Fibroblast of skin of right biceps (primary cell): Measurements from ENCODE around the gene CLEC16A.
"Not testable (repeated sequence)": the region's sequence is repeated elsewhere in the genome, so short reads cannot be mapped to it uniquely, and the experiment has no call there.

Experiments
- DNase-seq: peaks from one replicate; pipeline ENCODE4 v3.0.0-alpha.2; 2013

CLEC16A gene

DNA sequence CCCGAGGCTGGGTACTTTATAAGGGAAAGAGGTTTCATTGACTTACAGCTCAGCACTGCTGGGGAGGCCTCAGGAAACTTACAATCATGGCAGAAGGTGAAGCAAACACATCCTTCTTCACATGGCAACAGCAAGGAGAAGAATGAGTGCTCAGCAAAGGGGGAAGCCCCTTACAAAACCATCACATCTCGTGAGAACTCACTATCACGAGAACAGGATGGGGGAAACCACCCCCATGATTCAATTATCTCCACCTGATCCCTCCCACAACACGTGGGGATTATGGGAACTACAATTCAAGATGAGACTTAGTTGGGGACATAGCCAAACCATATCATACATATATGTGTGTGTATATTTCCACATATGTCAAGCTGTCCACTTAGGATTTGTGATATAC, 22.2 kb downstream of the CLEC16A start:
- not testable (repeated sequence) for DNase-seq

- DNase-seq: no peak
These were observed 23.6 kb downstream of the CLEC16A start for GRCh38 chr16:10967986-10968385.

DNA sequence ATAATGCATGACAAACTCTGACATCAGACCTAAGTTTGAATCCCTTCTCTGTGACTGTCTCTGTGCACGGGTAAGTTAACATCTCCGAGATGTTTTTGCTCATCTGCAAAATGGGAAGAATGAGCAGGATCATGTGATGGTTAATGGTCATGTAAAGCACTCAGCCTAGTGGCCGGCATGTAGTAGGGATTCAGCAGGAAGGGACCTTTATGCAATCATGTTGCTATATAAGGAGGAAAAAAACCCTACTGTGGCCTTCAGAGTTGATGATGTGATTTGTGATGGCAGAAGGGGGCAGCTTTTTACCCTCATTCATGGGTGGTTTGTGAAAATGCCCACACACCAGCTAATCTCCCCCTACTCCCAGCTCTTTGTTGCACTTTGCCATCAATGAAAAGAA, 24.1 kb downstream of the CLEC16A start:
- DNase-seq: no peak

- DNase-seq: no peak
These were observed 25.3 kb downstream of the CLEC16A start for GRCh38 chr16:10969615-10970014.

- DNase-seq: no peak
These were observed 25.7 kb downstream of the CLEC16A start for GRCh38 chr16:10970065-10970464.

DNA sequence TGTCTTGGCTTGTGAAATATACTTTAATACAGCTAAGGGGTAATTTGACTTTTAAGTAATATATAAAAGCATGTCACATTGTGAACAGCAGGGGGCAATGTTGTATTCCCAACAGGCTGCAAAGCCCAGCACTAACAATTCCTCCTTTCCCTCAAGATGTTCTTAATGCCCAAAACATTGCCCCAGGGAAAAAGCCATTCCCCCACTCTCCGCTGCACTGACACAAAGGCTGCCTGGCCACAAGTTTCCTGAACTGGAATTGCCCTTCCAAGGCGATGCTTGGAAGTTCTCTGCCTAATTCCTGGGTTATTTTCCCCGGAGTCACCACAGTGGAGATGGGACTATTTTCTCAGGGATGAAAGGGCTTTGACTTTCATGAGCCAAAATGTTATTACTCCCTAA, 27.2 kb downstream of the CLEC16A start:
- DNase-seq: peak; percentile 87

GRCh38 chr16:10972108-10972818, 27.9 kb downstream of the CLEC16A start:
- DNase-seq: no peak

- no peak for DNase-seq
These were observed 28.6 kb downstream of the CLEC16A start for GRCh38 chr16:10972819-10973464.

- DNase-seq: no peak
These were observed 32.3 kb downstream of the CLEC16A start for GRCh38 chr16:10976634-10977033.

DNA sequence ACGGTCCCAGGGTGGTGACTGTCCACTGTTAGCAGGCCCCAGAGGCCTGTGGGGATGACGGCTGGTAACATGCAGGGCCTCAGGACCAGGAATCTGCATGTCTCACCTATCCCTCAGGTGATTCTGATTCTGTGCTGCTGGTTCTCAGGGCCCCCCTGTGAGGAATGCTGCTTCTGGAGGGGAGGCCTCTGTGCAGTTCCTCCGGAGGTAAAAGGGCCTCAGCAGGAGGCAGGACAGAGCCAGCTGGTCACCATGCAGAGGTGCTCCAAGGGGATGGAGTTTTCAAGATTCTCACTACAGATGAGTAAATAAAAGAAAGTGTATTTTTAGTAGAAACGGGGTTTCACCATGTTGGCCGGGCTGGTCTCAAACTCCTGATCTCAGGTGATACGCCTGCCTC, 33.8 kb downstream of the CLEC16A start:
- no peak for DNase-seq

DNA sequence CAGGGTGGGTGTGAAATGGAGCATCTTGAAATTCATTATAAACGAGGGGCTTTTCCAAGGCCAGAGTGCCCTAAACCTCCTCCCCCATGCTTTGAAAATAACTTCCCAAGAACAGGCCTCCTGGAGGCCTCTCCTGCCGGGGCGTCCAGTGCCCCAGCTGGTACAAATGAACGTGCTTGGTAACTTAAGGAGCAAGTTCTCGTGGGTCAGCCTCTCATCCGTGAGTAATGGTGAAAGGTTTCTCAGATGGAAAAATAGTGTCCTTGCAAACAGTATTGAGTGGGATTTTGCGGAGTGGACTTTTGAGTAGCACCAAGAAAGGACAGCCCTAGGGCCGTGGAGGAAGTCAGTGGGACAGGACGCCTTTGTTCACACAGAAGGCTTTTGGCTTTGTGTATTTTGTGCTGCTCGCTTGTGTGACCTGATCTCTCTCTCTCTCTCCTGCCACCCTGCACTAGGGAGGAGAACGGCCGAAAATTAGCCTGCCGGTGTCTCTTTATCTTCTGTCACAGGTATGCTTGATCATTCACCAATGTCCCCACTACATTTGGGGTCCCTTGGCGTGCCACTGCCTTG, 34.6 kb downstream of the CLEC16A start:
- no peak for DNase-seq

DNA sequence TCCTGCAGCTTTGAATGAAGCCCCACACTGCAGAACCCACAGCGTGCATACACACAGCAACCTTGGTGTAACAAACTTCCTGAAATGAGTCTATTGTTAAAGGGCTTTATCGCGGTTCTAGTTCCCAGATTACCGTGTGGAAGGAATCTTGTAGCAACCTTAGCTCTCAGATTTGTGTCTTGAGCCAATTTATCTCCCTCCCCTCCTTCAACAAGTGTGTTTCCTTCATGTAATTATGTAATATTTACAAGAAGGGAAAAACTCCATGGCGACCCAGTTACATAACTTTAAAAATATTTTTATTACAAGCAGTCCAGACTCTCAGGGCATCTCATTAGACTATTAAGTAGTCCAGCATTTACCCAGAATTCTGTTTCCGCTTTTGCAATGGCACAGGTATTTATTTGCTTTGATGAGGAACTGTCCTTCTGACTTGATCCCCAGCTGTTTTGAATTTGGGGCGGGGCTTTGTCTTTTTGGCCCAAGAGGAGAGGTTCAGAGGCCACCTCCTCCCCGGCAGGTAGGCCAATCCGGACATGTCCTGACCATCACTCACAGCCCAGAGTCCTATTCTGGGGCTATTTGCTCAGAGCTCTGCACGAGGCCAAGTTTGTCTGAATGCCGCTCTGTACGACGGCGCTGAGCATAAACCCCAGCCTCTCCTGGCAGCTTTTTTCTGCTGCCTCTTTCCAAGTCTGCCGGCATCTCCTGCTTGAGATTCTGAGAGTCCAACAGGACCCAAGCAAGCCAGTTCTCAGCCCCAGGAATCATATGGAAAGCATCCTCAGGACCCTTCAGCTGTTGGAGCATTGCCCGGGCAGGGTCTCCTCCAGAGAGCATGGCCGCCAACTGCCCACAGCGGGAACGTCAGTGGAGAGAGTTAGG, 35.6 kb downstream of the CLEC16A start:
- no peak for DNase-seq

DNA sequence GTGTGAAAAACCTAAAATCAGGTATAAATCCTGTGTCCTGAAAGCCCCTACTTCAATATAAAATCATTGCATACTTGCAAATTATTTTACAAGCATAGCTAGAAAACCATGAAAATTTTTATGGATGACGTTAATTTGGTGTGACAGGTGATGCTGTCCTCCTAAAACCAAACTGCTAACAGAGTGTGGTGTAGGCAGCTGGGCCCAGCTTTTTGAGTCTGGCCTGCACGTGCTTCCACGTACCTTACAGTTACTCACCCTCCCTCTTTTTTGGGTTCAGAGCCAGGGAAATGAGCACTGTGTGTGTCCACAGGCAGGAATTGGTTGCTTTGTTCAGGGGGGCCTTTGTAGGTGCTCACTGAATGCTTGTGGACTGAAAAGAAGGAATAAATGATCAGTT, 36.4 kb downstream of the CLEC16A start:
- DNase-seq: no peak

- no peak for DNase-seq
These were observed 37.4 kb downstream of the CLEC16A start for GRCh38 chr16:10981697-10982216.

- DNase-seq: peak; percentile 67
These were observed 38.2 kb downstream of the CLEC16A start for GRCh38 chr16:10982465-10983150.

- no peak for DNase-seq
These were observed 38.8 kb downstream of the CLEC16A start for GRCh38 chr16:10983159-10983558.

DNA sequence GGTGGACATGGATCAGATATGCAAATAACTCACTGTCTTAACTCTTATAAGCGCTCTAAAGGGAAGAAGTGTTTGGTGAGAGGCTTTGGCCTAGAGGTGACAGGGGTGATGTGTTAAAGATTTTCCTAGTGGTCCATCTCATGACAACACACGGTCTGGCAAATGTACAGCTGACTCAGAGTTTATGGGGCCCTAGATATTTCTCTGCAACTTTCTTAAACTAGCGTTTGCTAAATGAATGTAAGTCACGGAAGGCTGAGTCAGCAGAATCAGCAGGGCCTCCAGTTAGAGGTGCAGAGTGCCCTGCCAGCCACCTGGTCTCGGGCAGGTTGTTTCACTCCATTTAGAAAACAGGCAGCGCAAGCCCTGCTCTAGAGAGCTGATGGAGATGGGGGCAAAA, 40.1 kb downstream of the CLEC16A start:
- peak; percentile 81 for DNase-seq

DNA sequence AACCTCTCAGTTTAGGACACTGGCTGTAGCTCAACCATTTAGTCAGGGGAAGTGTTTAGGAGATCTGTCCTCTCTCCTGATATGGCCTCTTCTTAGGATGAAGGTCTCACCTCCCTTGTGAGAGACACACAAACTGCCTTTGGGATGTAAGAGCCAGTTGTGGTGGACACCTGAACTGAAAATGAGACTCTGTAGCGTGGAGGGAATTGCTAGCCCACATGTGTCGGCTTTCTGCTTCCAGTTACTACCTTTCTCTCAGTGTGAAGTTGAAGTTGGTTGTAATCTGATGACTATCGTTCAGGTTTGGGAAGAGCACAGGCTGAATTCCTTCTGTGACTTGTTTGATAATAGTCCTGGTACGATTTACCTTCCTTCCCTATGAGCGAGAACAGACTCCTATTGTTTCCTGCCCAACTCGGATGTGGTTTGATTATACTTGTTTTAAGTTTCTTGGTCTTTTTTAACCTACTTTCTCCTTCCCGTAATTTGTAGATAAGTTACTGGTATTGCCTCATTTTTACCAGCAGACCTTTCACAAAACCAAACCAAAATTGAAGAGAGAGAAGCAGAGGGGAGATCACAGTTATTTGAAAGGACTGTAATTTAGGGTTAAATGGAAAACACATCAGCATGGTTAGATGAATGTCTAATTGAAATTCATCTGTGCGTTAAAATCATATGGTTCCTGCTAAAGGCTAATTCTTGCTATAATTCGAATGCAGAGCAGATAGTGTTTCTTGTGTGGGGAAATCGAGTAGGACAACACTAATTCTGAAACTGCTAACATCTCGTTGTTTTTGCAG, 43.2 kb downstream of the CLEC16A start:
- DNase-seq: no peak

DNA sequence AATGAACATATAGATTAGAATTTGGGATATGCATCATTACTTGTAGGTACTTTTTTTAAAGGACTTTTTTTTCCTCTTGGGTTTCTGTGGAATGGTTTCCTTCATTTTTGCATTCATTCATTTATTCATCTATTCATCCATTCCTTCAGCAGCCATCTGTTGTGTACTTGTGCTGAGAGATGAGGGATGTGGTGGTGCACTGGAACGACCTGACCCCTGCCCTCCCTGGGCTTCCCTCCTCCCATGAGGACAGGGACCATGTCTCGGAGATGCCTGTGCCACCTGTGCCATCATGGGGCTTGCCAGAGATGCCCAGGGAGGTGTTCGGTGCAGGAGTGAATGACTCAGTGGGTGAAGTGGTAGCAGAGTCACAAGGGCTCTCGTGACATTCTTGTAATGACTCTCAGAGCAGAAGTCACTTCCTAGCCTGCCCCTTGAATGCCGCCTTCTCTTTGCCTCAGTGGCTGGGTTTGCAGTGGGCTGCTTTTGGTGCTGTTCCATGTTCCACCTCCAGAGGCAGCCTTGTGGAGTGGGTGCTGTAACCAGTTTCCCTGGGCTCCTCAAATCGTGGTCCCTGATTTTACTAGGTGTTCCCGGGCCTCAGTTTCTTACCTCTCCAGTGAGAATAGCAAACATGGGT, 43.9 kb downstream of the CLEC16A start:
- no peak for DNase-seq

DNA sequence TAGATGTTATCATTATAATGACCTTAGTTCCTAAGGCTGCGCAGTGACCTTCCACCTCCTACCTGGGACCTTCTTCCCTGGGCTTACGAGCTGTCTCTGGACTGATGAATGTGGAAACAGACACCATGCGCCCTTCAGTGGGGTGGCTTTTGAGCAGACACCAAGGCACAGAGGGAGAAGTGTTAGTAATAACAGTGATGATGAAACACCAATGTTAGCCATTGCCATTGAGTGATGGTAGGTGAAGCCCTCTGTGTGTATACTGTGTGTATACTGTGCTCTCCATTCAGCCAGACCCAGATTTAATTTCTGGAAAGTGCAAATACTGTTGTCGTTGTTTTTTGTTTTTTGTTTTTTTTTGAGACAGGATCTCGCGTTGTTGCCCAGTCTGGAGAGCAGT, 44.5 kb downstream of the CLEC16A start:
- no peak for DNase-seq

GRCh38 chr16:10989559-10989958, 45.2 kb downstream of the CLEC16A start:
- no peak for DNase-seq
